ENCODE data around the gene ENO1.
"Not testable (repeated sequence)": the region's sequence is repeated elsewhere in the genome, so short reads cannot be mapped to it uniquely, and the experiment has no call there.

Gene ENO1

GRCh38 chr1:8841395-8841794 lies 37.1 kb downstream of the ENO1 start:
- no peak for DNase-seq

DNA sequence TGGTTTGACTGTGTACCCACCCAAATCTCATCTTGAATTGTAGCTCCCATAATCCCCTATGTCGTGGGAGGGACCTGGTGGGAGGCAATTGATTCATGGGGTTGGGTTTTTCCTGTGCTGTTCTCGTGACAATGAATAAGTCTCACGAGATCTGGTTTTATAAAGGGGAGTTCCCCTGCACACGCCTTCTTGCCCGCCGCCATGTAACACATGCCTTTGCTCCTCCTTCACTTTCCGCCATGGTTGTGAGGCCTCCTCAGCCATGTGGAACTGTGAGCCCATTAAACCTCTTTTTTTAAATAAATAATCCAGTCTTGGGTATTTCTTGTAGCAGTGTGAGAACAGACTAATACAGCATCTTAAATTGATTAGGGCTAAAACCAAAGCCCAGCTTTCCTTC lies 38.5 kb downstream of the ENO1 start:
- no peak for DNase-seq

DNA sequence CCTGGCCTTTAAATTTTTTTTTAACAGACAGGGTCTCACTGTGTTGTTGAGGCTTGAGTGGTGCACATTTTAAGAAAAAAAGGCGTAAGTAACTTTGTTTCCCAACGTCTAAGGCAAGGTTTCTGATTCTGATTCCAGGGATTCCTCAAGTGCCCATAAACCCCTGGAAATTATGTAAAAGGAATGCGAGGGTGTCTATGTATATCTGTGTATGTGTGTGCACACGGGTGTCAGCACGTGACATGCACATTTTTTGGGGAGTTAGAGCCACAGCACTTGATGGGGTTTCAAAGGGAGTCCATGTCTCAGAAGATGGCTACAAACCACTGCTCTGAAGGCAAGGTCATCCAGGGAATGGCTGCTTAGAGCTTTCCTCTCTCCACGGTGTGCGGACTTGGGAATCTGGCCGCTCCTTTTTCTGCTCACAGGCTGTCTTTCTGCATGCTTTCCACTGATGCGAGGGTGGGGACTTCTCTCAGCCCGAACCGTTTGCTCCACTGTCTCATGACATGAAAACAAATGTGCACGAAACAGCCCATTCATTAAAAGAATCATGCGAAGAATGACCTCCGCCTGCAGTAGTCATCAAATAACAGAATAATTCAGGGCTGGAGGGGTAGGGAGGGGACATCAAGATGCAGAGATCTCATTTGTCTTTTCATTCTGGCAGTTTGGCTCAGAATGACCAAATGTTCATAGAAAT lies 42.4 kb downstream of the ENO1 start:
- DNase-seq, result no peak

DNA sequence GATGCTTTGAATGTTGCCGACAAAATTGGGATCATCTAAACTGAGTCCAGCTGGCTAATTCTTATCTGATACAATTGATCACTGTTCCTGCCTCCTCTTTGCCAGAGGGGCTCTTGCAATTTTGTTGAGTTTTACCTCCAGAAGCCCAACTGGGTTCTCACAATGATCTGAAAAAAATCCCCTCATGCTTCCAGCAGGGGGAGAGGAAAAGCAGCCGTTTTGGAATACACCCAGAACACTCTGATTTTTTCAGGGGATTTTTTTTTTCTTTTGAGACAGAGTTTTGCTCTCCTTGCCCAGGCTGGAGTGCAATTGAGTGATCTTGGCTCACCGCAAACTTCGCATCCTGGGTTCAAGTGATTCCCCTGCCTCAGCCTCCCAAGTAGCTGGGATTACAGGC lies 47.1 kb downstream of the ENO1 start:
- no peak for DNase-seq

DNA sequence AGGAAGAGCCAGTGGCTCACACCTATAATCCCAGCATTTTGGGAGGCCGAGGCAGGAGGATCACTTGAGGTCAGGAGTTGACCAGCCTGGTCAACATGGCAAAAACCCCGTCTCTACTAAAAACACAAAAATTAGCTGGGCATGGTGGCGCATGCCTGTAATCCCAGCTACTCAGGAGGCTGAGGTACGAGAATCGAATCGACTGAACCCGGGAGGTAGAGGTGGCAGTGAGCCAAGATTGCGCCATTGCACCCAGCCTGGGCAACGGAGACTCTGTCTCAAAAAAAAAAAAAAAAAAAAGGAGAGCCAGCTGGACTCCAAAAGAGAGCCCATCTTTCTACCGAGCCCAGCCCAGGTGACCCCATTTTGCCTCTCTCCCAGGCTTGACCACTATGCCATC lies 47.8 kb downstream of the ENO1 start:
- DNase-seq, result not testable (repeated sequence)

DNA sequence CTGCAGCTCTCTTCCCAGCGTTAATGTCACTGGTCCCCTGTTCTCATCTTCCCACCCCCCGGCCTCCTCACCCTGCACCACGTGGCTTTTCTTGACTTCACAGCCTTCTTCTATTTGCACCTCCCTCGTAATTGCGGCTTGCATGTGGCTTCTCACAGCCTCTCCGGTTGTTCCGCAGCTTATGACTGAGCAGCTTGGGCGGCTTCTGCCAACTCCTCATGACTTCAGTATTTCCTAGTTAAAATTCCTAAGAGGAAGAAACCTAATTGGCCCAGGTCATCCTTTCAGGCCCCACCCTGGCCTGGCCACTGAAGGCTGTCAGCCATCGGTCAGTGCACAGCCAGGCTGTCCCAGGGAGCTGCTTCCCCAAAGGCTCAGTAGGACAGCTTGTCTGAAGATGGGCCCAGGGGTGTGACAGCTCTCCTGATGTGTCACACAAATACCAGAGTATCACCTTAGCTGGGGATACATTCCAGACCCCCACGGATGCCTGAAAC lies 52.5 kb downstream of the ENO1 start:
- no peak for DNase-seq

DNA sequence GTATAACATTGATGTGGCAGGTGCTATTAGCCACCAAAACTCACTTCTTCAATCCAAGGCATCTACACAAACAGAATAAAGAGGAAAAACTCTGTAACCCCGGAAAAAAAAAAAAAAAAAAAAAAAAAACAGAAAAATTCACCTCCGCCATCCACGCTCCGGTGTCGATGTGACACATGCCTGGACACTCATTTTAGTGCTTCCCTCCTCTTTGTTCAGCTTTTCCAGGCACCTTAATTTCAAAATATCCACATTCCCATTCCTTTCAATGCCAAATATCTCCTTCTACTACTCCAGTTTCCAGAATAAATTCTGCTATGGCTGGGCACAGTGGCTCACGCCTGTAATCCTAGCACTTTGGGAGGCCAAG lies 55.2 kb downstream of the ENO1 start:
- DNase-seq, result no peak

GRCh38 chr1:8822373-8823294 lies 55.9 kb downstream of the ENO1 start:
- DNase-seq, result no peak

- peak in 1 of 2 donors; percentile 0 for DNase-seq
Observed at GRCh38 chr1:8821084-8821483, 57.4 kb downstream of the ENO1 start.

DNA sequence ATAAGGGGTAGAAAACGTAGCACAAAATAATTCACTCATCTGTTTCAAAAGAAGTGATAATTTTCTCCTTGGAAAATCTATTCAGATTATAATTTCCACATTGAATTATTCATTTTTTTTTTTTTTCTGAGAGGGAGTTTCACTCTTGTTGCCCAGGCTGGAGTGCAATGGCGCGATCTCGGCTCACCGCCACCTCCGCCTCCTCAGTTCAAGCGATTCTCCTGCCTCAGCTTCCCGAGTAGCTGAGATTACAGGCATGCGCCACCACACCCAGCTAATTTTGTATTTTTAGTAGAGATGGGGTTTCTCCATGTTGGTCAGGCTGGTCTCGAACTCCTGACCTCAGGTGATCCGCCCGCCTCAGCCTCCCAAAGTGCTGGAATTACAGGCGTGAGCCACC lies 59.7 kb downstream of the ENO1 start:
- not testable (repeated sequence) for DNase-seq

DNA sequence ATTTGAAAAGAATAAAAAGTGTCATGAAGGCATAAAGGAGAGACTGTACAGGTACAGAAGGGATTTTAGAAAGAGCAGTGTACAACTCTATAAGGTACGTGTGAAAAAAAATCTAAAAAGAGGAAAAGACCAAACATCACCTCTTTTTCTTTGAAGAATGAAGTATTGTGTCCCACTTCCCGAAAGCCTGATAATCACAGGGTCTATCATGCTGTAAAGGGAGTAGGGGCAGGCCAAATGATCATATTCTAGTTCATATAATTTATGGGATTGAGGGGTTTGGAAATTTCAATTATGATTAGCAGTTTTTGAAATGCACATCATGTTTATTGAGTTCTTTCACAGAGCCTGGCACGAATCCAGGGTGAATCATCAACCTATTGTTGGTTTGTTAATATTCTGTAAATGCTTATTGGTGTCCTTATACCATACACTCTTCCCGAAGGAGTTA lies 60.1 kb downstream of the ENO1 start:
- DNase-seq, result peak in 1 of 2 donors; percentile 18

- peak; percentile 96 to 97 for DNase-seq
Observed at GRCh38 chr1:8817412-8818324, 60.8 kb downstream of the ENO1 start, which contains the start of gene RERE. Gene RERE (minus strand): TSS chr1:8817640.

DNA sequence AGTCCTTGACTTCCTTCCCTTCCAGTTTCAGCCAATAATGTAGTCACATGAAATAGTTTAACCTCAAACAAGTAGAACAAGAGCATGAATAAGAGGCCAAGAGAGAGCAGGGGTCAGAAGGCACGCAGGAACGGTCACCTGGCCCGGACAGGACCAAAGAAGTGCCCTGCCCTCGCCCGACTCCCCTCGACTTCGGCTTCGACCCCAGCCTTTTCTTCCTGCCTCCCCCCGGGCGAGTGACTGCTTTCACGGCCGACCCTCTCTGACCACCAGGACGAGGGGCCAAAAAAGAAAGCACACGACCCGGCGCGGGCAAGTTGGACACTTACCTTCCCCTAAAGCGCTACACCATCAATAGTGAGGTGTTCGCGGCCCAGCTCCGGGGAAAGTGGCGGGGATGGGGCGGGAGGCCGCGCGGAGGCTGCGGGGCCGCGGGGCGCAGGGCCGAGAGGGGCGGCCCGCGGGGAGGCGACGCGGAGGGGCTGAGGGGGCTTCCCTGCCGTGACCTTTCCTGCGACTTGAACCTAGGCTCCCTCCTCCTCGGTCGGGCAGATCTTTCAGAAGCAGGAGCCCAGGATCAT lies 61.6 kb downstream of the ENO1 start:
- peak; percentile 27 to 29 for DNase-seq

DNA sequence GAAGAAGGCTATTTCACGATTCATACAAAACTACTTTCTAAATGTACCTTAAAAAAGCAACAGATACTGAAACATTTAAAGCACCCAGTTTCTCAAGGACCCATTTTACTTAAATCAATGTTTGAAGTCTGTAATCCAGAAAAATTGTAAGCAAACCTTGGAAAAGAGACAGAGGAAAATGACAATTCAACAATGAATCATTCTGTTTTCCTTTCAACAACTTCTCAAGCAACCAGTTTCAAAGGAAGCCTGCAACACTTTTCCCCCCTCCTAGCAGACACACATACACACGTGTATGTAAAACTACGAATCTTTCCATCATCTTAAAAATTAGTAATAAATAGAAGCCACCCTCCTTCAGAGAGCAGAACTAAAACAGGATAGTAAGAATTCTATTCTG lies 62.2 kb downstream of the ENO1 start:
- peak in 1 of 2 donors; percentile 2 for DNase-seq

- DNase-seq, result no peak
Observed at GRCh38 chr1:8815582-8816151, 62.8 kb downstream of the ENO1 start.

DNA sequence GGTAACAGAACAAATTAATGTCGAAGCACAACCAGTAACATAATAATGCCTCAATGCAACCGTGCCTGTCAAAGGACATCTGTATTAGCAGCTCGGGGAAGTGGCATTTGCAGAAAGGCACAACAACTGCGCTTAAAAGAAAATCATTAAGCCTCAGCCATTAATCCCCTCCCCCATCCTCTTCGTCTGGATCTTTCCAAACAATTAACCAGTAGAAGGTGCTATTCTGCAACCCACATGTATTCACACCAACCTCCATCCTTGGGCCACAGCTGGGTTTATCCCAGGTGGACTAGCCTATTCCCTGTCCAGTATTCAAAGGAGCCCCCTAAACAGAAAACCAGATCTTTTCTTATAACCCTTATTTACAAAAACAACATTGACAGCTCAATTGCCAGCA lies 63.6 kb downstream of the ENO1 start:
- DNase-seq, result no peak

- no peak for DNase-seq
Observed at GRCh38 chr1:8813991-8814390, 64.5 kb downstream of the ENO1 start.

DNA sequence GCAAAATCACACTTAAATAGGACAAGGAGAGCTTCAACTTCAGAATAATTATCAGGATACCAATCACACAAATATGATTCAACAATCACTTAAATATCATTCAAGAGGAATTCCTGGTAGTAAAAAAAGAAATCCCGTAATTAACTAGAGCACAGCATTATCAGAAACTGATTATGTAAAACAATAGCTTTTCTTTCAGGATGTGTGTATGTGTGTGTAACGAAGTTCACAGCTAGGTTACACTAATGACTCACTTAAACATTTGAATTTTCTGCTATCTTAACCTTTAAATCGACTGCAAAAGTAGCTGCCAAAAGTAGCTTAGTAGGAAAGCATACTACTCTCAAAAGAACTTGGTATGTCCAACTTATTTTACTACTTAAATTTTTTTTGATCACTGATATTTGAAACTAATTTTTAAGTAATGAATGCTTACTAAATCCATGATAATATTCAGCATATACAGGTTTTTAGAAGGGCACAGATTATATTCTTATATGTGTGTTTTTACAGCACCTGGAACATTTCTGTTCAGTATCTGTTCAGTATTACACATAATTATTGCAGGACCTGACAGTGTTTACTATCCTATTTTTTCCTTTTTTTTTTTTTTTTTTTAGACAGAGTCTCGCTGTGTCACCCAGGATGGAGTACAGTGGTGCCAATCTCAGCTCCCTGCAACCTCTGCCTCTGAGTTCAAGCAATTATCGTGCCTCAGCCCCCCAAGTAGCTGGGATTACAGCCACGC lies 65.3 kb downstream of the ENO1 start:
- no peak for DNase-seq

GRCh38 chr1:8812081-8812480 lies 66.4 kb downstream of the ENO1 start:
- no peak for DNase-seq
